ENCODE measurements around the gene ANAPC16.
"Not testable (repeated sequence)": the region's sequence is repeated elsewhere in the genome, so short reads cannot be mapped to it uniquely, and the experiment has no call there.

ANAPC16 gene

GRCh38 chr10:72279587-72279986, 63.8 kb downstream of the ANAPC16 start:
- not testable (repeated sequence) for DNase-seq (ENCODE audit: low read depth)

GRCh38 chr10:72283131-72283530, 67.3 kb downstream of the ANAPC16 start:
- DNase-seq (ENCODE audit: low read depth): no peak

Data from stimulated activated CD8-positive, alpha-beta memory T cell treated with anti-CD3 and anti-CD28 coated beads, Interleukin-12 subunit alpha, Interleukin-12 subunit beta, amount 100 ng/mL, for 4 hours (primary cell).